ENCODE results near the gene OPN1LW. TPM values are rescaled to one million over a fixed set of nuclear protein-coding genes. Genes with fewer than 3 reads are reported as not detected.
A peak's percentile ranks its signal among the peaks of the same experiment; 100 is the strongest.
"Not testable (repeated sequence)": the region's sequence is repeated elsewhere in the genome, so short reads cannot be mapped to it uniquely, and the experiment has no call there.

The OPN1LW gene
- total and polyA plus RNA-seq, 7 donors, result not detected

- intact Hi-C loops (cut with DNase I), result no loop called here
- WGBS, 2 donors, result 90 to 93% methylated on average over 23 of the region's 23 CpGs
- Histone ChIP-seq H3K4me3 (no peak overlapping the region), H3K36me3 (no peaks in the 10 kb centered on the region), H3K4me1 (no peaks in the 10 kb centered on the region), H3K9me3 (no peaks in the 10 kb centered on the region), H3K27ac (no peak overlapping the region), H3K27me3 (no peaks in the 10 kb centered on the region)
- no peak for TF ChIP-seq EP300 (IDR thresholded peaks at IDR 0.05)
- TF ChIP-seq, protein P1, sequence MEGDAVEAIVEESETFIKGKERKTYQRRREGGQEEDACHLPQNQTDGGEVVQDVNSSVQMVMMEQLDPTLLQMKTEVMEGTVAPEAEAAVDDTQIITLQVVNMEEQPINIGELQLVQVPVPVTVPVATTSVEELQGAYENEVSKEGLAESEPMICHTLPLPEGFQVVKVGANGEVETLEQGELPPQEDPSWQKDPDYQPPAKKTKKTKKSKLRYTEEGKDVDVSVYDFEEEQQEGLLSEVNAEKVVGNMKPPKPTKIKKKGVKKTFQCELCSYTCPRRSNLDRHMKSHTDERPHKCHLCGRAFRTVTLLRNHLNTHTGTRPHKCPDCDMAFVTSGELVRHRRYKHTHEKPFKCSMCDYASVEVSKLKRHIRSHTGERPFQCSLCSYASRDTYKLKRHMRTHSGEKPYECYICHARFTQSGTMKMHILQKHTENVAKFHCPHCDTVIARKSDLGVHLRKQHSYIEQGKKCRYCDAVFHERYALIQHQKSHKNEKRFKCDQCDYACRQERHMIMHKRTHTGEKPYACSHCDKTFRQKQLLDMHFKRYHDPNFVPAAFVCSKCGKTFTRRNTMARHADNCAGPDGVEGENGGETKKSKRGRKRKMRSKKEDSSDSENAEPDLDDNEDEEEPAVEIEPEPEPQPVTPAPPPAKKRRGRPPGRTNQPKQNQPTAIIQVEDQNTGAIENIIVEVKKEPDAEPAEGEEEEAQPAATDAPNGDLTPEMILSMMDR (IDR thresholded peaks at IDR 0.05), result no peak
- TF ChIP-seq POLR2AphosphoS5 (IDR thresholded peaks at IDR 0.05), result no peak
- no peak for TF ChIP-seq POLR2A (IDR thresholded peaks at IDR 0.05)
- DNase-seq, result peak; percentile 34
These were observed 895 bp upstream of the OPN1LW start for GRCh38 chrX:154142950-154143745.

DNA sequence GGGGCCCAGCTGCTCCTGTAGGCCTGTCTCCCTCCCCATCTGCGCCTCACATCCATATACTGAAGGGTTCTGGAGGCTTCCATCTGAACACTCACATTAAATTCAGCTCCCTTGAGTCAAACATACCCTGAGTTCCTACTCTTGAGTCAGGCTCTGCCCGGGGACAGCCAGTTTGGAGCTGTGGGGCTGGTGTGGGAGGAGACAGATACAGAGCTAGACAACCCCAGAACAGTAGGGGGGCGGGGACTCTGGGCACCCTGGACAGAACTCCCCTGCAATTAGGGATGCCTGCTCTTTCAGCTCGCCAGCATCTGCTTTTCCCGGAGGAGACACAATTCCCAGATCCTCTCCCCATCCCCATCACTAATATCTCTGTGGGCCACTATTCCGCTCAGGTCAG is 7.0 kb downstream of the OPN1LW start:
- H3K27ac ChIP-seq; DNase-seq; H3K9me3 ChIP-seq; H3K27me3 ChIP-seq; intact Hi-C loops (cut with DNase I); H3K4me1 ChIP-seq; H3K36me3 ChIP-seq; H3K4me3 ChIP-seq: not testable (repeated sequence)
- 94 to 100% methylated on average over 1 of the region's 6 CpGs for WGBS, 2 donors

DNA sequence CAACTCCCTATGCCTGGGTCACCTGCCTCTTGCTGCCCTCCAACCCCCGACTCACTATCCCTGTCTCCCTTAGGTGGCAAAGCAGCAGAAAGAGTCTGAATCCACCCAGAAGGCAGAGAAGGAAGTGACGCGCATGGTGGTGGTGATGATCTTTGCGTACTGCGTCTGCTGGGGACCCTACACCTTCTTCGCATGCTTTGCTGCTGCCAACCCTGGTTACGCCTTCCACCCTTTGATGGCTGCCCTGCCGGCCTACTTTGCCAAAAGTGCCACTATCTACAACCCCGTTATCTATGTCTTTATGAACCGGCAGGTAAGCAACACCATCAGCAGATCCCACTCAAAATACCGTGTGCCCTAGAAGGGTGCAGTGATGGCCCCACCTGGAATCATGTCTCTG is 12.2 kb downstream of the OPN1LW start:
- H3K4me1 ChIP-seq; H3K27me3 ChIP-seq; DNase-seq; H3K27ac ChIP-seq; H3K9me3 ChIP-seq; intact Hi-C loops (cut with DNase I); H3K4me3 ChIP-seq; H3K36me3 ChIP-seq: not testable (repeated sequence)
- WGBS, 2 donors, result 96 to 98% methylated on average over 9 of the region's 11 CpGs

GRCh38 chrX:154157207-154157606 is 13.2 kb downstream of the OPN1LW start:
- H3K4me3 ChIP-seq; H3K27me3 ChIP-seq; intact Hi-C loops (cut with DNase I); H3K36me3 ChIP-seq; DNase-seq; H3K9me3 ChIP-seq; H3K4me1 ChIP-seq; H3K27ac ChIP-seq: not testable (repeated sequence)
- no CpG with 5 or more reads among the region's 2 CpGs for WGBS, 2 donors

- H3K9me3 ChIP-seq; H3K36me3 ChIP-seq; H3K4me3 ChIP-seq; DNase-seq; H3K27ac ChIP-seq; H3K27me3 ChIP-seq; H3K4me1 ChIP-seq; intact Hi-C loops (cut with DNase I): not testable (repeated sequence)
- no CpG with 5 or more reads among the region's 15 CpGs for WGBS, 2 donors
These were observed 15.3 kb downstream of the OPN1LW start for GRCh38 chrX:154159345-154159744.

DNA sequence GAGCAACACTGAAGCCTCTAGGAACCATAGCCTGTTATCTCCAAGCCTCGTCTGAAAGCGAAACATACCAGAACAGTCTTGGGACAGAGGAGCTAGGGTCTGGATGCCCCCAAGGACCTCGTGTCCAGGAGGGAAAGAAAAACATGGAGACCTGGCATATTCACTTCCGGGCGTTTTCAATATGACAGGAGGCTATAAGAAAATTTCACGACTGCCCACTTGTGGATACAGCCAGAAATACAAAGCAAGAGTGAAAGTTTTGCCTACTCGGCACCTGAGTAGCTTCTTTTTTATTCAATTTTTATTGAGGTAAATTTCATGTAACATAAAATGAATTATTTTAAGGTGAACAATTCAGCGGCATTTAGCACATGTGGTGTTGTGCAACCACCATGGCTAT is 20.9 kb downstream of the OPN1LW start:
- H3K27me3 ChIP-seq; intact Hi-C loops (cut with DNase I); H3K4me3 ChIP-seq; H3K36me3 ChIP-seq; H3K27ac ChIP-seq; DNase-seq; H3K9me3 ChIP-seq; H3K4me1 ChIP-seq: not testable (repeated sequence)
- WGBS, 2 donors, result no CpG with 5 or more reads among the region's 8 CpGs

DNA sequence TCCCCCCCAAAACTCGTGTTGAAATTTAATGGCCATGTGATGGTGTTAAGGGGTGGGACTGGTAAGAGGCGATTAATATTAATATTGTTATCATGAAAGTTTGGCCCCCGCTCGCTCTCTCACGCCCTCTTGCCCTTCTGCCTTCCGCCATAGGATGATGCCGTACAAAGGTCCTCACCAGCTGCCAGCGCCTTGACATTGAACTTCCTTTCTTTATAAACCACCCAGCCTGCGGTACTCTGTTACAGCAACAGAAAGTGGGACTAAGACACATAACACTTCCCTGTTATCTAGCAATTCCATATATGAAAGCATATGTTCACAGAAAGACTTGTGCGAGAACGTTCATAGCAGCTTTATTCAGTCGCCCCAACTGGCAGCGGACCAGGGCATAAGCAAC is 24.3 kb downstream of the OPN1LW start:
- H3K4me3 ChIP-seq; H3K4me1 ChIP-seq; H3K27me3 ChIP-seq; H3K27ac ChIP-seq; DNase-seq; H3K36me3 ChIP-seq; intact Hi-C loops (cut with DNase I); H3K9me3 ChIP-seq: not testable (repeated sequence)
- no CpG with 5 or more reads among the region's 13 CpGs for WGBS, 2 donors

DNA sequence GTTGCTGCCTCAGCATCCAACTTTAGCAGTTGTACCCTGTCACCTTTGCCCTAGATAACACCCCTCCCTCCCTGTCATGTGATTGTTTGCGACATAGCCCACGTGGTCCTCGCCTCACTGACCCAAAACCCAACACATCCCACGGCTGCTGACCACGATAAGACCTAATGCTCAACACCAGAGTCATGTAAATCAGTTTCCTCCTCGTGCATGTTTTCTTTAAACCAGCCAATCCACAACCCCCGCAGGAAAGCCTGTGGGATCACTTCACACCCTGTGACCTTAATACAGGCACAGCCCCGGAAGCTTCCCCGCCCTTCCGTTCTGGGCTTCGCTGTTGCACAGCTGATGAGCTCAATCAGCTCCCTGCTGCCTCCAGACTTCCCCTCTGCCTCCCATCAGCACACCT is 28.5 kb downstream of the OPN1LW start:
- intact Hi-C loops (cut with DNase I); H3K9me3 ChIP-seq; H3K27me3 ChIP-seq; H3K36me3 ChIP-seq; H3K4me1 ChIP-seq; H3K27ac ChIP-seq; DNase-seq; H3K4me3 ChIP-seq: not testable (repeated sequence)
- WGBS, 2 donors, result no CpG with 5 or more reads among the region's 11 CpGs

GRCh38 chrX:154174356-154174755 is 30.3 kb downstream of the OPN1LW start:
- WGBS, 2 donors, result no CpG with 5 or more reads among the region's 10 CpGs
- intact Hi-C loops (cut with DNase I), result not testable (repeated sequence)

DNA sequence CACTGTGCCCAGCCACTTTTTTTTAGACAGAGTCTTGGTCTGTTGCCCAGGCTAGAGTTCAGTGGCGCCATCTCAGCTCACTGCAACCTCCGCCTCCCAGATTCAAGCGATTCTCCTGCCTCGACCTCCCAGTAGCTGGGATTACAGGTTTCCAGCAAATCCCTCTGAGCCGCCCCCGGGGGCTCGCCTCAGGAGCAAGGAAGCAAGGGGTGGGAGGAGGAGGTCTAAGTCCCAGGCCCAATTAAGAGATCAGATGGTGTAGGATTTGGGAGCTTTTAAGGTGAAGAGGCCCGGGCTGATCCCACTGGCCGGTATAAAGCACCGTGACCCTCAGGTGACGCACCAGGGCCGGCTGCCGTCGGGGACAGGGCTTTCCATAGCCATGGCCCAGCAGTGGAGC is 38.3 kb downstream of the OPN1LW start, which contains the start of gene OPN1MW:
OPN1MW (plus strand) TSS at position 301 of the 400 bp plus-strand sequence; CDS start at position 383, 82 bp downstream.
- no CpG with 5 or more reads among the region's 14 CpGs for WGBS, 2 donors
- H3K9me3 ChIP-seq; H3K36me3 ChIP-seq; DNase-seq; H3K4me3 ChIP-seq; H3K4me1 ChIP-seq; intact Hi-C loops (cut with DNase I); H3K27ac ChIP-seq; H3K27me3 ChIP-seq: not testable (repeated sequence)

More at GRCh38 chrX:154174356-154174755, 30.3 kb downstream of the OPN1LW start:
- DNase-seq, H3K4me3 ChIP-seq, H3K4me1 ChIP-seq, H3K9me3 ChIP-seq, H3K27me3 ChIP-seq, H3K27ac ChIP-seq, H3K36me3 ChIP-seq: not testable (repeated sequence)

DNA sequence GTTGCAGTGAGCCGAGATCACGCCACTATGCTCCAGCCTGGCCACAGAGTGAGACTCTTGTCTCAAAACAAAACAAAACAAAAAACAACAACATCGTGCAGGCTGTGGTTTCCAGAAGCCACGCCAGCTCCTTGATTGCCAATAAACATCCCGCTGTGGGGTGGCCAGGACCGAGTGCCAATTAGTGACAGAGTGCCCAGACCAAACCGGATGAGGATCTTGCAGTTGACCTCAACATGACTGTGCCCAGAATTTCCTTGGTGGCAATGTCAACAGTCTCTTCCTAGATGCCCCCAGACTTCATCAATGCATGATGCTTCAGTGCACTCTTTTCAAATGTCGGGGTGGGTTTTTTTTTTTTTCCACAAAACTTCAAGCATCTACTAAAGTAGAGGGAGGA is 39.8 kb downstream of the OPN1LW start:
- H3K9me3 ChIP-seq; H3K36me3 ChIP-seq; H3K27ac ChIP-seq; intact Hi-C loops (cut with DNase I); DNase-seq; H3K4me3 ChIP-seq; H3K4me1 ChIP-seq; H3K27me3 ChIP-seq: not testable (repeated sequence)
- no CpG with 5 or more reads among the region's 8 CpGs for WGBS, 2 donors

- intact Hi-C loops (cut with DNase I); H3K4me3 ChIP-seq; H3K9me3 ChIP-seq; H3K27me3 ChIP-seq; H3K27ac ChIP-seq; H3K36me3 ChIP-seq; DNase-seq; H3K4me1 ChIP-seq: not testable (repeated sequence)
- no CpG with 5 or more reads among the region's 8 CpGs for WGBS, 2 donors
These were observed 48.8 kb downstream of the OPN1LW start for GRCh38 chrX:154192846-154193245.

Measured in sigmoid colon (tissue), 7 donors.